ENCODE results near the gene VSIR. TPM values are rescaled to one million over a fixed set of nuclear protein-coding genes. Genes with fewer than 3 reads are reported as not detected.

The VSIR gene
- total and polyA plus RNA-seq, 12 donors, result 36.6 to 112 (median 69.0) TPM

DNA sequence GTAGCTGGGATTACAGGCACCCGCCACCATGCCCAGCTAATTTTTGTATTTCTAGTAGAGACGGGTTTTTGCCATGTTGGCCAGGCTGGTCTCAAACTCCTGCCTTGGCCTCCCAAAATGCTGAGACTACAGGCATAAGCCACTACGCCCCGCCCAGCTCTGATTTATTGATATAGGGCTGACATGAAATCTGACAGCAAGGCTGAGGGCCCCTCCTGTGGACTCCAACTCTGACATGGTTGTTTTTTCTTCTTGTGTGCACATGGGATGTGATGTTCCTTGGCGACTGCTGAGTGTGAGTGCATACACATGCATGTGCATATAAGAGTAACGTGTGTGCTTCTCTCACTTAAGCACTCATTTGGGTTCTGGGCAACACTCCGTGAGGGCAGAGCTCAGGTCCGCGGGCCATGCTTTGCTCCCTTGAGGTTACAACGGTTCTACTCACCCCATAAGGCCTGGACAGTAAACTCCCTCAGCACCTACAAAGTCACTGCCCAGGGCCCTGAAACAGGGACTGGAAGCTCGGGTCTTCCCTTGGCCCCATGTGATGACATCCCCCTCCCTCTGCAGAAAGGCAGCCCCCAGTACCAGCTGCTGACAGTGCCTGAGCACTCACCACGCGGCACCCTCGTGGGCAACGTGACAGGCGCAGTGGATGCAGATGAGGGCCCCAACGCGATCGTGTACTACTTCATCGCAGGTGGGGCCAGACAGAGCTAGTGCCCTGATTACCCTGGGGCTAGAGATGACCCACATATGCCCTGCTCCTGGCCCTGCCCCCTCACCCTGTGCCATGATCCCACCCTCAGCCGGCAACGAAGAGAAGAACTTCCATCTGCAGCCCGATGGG, 33.6 kb upstream of the VSIR start:
- H3K27ac ChIP-seq, result no peak overlapping the region
- 92% methylated on average over 23 of the region's 23 CpGs for WGBS, 2 donors
- intact Hi-C loops (cut with DNase I), result loop anchor here in 2 of 10 donors (5.0 to 10.0 kb wide), 2 partner anchors 412 to 425 kb away; partner anchors contain the start of gene CDH23 (in 1 of the 2)
- ATAC-seq, result no peak
- peaks cover 0 to 16% (median 0%) of the 10 kb centered on the region in 9 donors for H3K4me1 ChIP-seq
- H3K36me3 ChIP-seq, result peaks cover 0 to 4% (median 0%) of the 10 kb centered on the region in 9 donors
- H3K4me3 ChIP-seq, result no peak overlapping the region
- no peak for DNase-seq
- H3K9me3 ChIP-seq, result no peaks in the 10 kb centered on the region
- no peak for TF ChIP-seq CTCF (IDR thresholded peaks at IDR 0.05)
- peaks cover 0 to 15% (median 0%) of the 10 kb centered on the region in 7 donors for H3K27me3 ChIP-seq

- DNase-seq (peak in 1 of 2 donors; percentile 48), ATAC-seq (peak in 7 of 8 donors; percentile 29 to 66 (median 55))
- H3K9me3 ChIP-seq, result no peaks in the 10 kb centered on the region
- peaks cover 0 to 21% (median 0%) of the 10 kb centered on the region in 9 donors for H3K4me1 ChIP-seq
- peaks cover 0 to 4% (median 0%) of the 10 kb centered on the region in 9 donors for H3K36me3 ChIP-seq
- no peak overlapping the region for H3K27ac ChIP-seq
- intact Hi-C loops (cut with DNase I), result loop anchor here in 2 of 10 donors (5.0 to 10.0 kb wide), 2 partner anchors 411 to 424 kb away; partner anchors contain the start of gene CDH23 (in 1 of the 2)
- WGBS, 2 donors, result 39 to 46% methylated on average over 41 of the region's 41 CpGs
- H3K4me3 ChIP-seq, result no peak overlapping the region
- peaks cover 0 to 15% (median 0%) of the 10 kb centered on the region in 7 donors for H3K27me3 ChIP-seq
- no peak for TF ChIP-seq CTCF (IDR thresholded peaks at IDR 0.05)
These were observed 32.7 kb upstream of the VSIR start for GRCh38 chr10:71805776-71806703.

- Histone ChIP-seq H3K4me3 (no peak overlapping the region), H3K4me1 (peaks cover 0 to 25% (median 0%) of the 10 kb centered on the region in 9 donors), H3K27me3 (peaks cover 0 to 15% (median 0%) of the 10 kb centered on the region in 7 donors), H3K27ac (no peak overlapping the region), H3K36me3 (peaks cover 0 to 4% (median 0%) of the 10 kb centered on the region in 9 donors), H3K9me3 (no peaks in the 10 kb centered on the region)
- WGBS, 2 donors, result 44 to 48% methylated on average over 4 of the region's 4 CpGs
- no peak for TF ChIP-seq CTCF (IDR thresholded peaks at IDR 0.05)
- DNase-seq (no peak), ATAC-seq (peak in 5 of 8 donors; percentile 31 to 70 (median 49))
- intact Hi-C loops (cut with DNase I), result loop anchor here in 1 of 10 donors (10.0 kb wide), 1 partner anchor 409 kb away; the partner anchor contains the start of gene CDH23
These were observed 30.8 kb upstream of the VSIR start for GRCh38 chr10:71804077-71804476.
